HG03039 (cell line): ENCODE data around the gene LRFN5.
"Not testable (repeated sequence)": the region's sequence is repeated elsewhere in the genome, so short reads cannot be mapped to it uniquely, and the experiment has no call there.

ENCODE experiments used
- ATAC-seq: cut with Tn5 transposase; IDR thresholded peaks from one replicate; pipeline ENCODE4 v1.9.1; 2021; ENCODE audit warnings: mild to moderate bottlenecking, moderate library complexity; ENCODE audit not compliant: unreplicated experiment

The LRFN5 gene

GRCh38 chr14:41636492-41637392, 30.1 kb downstream of the LRFN5 start:
- ATAC-seq, result no peak

GRCh38 chr14:41641690-41642089, 35.0 kb downstream of the LRFN5 start:
- ATAC-seq, result no peak

DNA sequence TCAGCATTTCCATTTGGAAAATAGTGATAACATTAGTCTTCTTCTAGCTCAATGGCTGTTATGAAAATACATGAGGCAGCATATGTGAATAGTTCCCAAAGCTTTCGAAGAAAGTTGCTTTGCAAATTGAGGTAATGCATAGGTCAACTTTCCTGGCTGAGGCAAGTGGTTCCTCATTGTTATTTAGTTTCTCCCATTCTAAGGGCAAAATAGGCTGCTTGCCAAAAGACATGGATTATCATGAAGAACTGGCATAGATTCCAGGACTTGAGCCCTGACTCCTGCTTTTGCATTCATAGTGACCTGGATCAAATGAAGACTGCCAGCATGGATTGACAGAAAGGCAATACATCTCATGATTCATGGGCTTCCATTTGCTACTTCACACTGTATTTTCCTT, 35.7 kb downstream of the LRFN5 start:
- no peak for ATAC-seq

GRCh38 chr14:41642789-41643188, 36.1 kb downstream of the LRFN5 start:
- no peak for ATAC-seq

DNA sequence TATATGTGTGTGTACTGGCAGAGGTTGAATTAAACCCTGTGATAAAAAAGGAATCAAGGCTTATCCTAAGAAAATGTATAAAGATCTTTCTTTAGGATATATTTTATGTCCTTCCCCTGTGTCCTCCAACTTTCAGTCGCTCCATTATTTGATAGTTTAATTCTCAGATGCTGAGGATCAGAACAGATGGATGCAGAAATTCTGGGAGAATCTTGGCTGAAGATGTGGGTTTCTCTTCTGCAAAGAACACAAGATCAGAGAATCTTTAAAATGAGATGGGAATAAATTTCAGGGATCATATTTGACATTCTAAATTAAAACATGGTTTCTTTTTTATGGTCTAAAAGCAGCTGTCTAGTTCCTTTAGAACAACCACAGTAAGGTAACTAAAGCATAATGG, 37.9 kb downstream of the LRFN5 start:
- no peak for ATAC-seq

DNA sequence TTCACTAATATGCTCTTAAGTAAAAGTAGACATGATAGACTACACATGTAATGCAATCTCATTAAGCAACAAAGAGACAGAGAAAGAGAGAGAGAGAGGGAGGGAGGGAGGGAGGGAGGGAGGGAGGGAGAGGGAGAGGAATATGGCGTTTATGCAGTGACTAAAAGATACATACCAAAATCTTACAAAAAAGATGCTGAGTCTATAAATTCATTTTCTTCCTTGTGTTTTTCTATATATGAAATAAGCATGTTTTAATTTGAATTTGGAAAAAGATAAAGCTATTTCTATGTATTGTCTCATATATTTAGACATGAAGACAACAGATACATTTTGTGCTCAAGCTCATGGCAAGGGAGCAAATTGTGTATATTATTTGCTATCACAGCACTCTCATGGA, 44.1 kb downstream of the LRFN5 start:
- ATAC-seq, result no peak

DNA sequence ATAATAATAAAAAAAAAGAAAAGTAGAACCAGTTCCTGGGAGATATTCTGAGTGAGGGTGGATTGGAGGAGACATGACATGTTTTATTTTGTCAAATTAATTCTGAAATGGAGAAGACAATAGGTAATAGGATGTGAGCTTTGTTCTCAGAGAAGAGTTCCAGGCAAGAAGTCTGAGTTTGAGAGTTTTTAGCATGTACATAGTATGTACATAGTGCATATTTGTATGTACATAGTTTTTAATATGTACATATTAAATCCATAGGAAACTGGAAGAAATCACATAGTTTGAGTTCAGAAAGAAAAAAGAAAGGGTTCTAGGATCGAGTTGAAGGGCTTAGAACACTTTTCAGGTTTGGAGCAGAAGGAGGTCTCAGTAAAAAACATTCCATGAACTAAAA, 47.5 kb downstream of the LRFN5 start:
- no peak for ATAC-seq

DNA sequence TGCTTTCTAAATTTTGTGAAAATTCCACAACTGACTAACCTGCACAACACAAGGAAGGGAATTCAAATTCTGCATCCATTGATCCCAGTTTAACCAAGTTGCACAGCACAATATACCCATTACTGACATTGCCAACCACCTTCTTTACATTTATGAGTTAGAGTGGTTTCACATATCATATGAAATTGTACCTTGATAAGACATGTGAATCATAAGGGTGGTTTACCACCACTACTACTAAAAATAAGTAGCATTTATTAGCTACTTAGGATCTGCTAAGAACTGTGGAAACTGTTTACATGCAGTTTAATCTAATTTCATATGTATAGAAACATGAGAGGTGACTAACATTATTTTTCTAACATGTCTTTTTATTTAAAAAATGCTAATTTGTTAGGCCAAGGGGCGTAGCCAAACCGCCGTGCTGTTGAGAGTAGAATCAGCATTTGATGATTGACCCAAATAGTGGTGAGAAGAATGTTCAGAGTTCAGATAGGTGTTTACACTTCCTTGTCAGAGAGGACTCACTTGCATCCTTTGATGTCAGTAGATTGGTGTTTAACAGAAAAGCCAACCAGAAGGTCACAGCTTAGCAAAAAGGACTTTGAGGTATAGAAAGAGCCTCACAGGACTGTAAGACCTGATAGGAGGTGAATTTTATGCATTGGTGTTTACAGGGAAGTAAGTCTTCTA, 56.2 kb downstream of the LRFN5 start:
- ATAC-seq, result no peak

DNA sequence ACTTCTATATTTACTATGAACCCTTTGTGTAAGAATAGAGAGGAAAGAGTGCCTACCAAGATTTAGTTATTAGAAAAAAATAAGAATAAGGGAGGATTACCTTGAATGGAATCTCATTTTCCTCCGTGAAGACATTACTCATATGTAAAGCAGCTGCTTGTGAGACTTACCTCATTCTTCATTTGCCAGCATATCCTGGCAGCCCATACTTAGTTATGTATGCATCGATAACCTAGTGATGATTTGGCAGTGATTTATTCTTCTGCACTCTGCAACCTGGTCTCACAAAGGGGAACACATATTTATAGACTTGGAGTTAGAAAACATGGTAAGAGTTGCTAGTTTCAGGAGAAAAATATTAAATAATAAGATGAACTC, 56.8 kb downstream of the LRFN5 start:
- ATAC-seq, result no peak

DNA sequence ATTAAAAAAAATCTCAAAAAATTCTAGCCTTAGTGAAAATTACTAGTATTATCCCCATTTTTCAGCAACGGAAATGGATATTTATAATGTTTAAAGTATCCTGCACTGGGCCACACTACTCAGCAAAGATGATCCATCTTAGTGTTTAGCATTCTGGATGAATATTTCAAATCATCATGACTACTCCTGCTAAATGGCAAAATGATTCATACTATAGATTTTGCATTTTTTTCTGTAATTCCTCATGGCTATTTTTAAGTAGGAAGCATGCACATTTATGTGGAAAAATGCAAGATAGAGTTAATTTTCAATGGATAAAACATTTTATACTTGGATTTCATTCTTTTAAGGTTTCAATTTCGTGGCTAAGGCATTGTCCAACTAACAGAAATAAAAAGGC, 59.6 kb downstream of the LRFN5 start:
- ATAC-seq, result no peak

DNA sequence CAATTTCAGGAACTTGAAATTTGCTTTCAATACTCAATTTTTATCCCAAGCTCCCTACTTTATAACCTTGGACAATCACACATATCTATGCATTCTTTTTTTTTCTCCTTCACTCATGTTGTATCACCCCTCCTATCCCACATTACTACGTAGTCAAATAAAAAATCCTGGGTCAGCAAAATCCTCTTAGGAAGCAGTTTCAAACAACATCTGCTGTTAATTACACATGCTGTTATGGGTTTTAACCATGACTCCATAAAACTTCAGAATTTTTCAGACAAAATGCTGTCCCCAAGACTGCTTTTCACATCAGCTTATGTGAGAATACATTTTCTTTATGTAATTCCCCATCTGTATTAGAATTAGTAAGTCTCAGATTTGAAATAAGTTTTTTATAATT, 61.7 kb downstream of the LRFN5 start:
- ATAC-seq, result no peak

DNA sequence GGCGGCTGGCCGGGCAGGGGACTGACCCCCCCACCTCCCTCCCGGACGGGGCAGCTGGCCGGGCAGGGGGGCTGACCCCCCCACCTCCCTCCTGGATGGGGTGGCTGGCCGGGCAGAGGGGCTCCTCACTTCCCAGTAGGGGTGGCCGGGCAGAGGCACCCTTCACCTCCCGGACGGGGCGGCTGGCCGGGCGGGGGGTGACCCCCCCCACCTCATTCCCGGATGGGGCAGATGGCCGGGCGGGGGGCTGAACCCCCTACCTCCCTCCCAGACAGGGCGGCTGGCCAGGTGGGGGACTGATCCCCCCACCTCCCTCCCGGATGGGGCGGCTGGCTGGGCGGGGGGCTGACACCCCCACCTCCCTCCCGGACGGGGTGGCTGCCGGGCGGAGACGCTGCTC, 66.9 kb downstream of the LRFN5 start:
- not testable (repeated sequence) for ATAC-seq

GRCh38 chr14:41674511-41674971, 67.9 kb downstream of the LRFN5 start:
- not testable (repeated sequence) for ATAC-seq

GRCh38 chr14:41699486-41699885, 92.8 kb downstream of the LRFN5 start:
- no peak for ATAC-seq

GRCh38 chr14:41718477-41719166, 111.9 kb downstream of the LRFN5 start:
- ATAC-seq, result no peak

DNA sequence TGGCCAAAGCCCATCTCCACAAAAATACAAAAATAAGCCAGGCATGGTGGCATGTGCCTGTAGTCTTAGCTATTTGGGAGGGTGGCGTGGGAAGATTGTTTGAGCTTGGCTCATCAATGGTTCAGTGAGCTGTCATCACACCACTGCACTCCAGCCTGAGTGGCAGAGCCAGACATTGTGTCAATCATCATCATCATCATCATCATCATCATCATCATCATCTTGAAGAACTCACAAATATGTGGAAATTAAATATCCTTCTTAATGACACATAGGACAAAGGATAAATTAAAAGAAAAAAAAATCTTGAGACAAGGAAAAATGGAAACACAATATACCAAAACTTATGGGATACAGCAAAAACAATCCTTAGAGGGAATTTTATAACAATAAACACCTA, 132.5 kb downstream of the LRFN5 start:
- ATAC-seq, result no peak

DNA sequence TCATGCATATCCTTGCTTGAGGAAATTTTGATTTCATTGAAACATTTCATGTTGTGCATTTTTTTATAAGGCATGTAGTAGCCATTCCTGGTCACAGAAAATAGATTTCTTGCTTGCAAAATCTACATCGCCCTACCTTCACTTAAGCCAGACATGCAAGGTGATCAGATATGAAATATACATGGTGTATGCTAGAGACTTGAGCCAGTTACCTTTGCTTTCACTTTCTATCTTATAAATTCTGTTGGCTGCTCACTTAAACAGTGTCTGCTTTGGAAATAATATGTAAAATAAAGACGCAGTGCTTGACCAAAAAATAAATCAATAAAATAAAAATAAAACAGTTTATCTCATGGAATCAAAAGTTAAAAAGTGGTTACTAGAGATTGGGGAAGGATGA, 136.5 kb downstream of the LRFN5 start:
- no peak for ATAC-seq

DNA sequence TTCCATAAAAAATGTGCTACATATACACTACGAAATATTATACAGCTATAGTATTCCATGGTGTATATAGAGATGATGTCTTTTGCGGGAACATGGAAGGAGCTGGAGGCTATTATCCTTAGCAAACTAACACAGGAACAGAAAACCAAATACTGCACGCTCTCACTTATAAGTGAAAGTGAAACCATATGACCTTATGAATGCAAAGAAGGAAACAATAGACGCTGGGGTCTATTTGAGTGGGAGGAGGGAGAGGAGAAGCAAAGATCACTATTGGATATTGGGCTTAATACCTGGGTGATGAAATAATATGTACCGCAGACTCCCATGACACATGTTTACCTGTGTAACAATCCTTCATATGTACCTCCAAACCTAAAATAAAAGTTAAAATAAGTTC, 142.8 kb downstream of the LRFN5 start:
- no peak for ATAC-seq

DNA sequence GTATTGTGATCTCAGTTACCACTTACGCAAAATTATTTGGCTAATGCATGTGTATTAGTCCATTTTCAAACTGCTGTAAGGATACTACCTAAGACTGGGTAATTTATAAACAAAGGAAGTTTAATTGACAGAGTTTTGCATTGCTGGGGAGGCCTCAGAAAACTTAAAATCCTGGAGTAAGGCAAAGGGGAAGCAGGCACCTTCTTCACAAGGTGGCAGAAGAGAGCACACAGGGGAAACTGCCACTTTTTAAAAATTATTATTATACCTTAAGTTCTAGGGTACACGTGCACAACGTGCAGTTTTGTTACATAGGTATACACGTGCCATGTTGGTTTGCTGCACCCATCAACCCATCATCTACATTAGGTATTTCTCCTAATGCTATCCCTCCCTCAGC, 143.9 kb downstream of the LRFN5 start:
- not testable (repeated sequence) for ATAC-seq

DNA sequence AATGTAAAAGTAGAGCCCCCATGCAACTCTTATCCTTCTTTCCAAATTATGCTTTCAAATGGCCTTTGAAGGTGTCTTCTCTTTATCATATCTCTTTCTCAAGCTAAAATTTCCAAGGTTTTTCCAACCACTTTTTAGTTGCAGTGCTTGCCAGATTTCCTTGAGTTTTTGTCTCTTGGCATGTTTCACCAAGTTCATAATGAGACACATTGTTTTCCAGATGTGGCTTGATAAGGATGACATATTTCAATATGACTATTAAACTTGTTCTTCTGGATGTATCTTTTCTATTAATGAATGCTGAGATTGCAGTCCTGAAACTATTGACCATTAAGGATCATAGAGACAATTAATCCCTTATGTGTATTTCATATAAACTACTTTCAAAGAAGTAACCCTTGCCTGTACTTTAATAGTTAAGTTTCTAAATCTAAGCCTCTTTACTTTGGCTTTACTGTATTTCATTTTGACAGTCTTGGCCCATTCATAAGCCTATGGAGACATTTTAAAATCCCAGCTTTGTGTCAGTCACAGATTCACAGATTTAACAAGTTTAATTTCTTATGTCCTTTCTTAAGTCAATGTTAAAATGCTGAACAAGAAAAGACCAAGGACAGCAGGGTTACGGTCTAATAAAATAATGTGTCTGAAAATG, 151.5 kb downstream of the LRFN5 start:
- no peak for ATAC-seq

DNA sequence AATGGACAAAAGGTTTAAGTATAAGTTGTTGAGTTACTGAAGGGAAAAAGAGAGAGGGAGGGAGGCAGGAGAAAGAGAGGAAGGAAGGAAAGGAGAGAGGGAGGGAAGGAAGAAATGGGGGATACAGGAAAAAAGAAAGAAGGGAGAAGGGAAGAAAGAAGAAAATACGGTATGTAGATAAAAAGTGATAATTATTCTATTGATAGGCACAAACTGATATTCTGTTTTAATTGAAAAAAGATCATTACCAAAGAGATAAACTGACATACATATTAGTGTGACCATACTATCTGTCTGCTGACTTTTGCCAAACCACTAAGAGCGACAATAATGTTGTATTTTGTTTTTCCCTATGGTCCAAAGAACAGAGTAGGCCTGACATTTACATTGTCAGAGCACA, 154.5 kb downstream of the LRFN5 start:
- ATAC-seq, result no peak
